SU-DHL-6 (cell line): ENCODE data around the gene C4B.

Source experiments
- H2AFZ ChIP-seq: fragments of 200-600 bp; sonication (generic); 2 replicates; pipeline ENCODE4 v1.6.1; 2014; ENCODE audit warnings: low read depth, mild to moderate bottlenecking, moderate library complexity, mixed read lengths, antibody characterized with exemption, low read length; ENCODE audit not compliant: severe bottlenecking
- H3F3A ChIP-seq: fragments of 200-600 bp; shearing (Covaris generic); 2 replicates; pipeline ENCODE4 v1.6.0; 2016; ENCODE audit warnings: antibody characterized with exemption, mild to moderate bottlenecking; ENCODE audit not compliant: insufficient read depth
- H3K27ac ChIP-seq: fragments of 200-600 bp; sonication (generic); 2 replicates; pipeline ENCODE4 v1.5.1; 2016; ENCODE audit warnings: low read depth, mild to moderate bottlenecking, low read length, moderate library complexity, mixed read lengths
- H3K27me3 ChIP-seq: fragments of 200-600 bp; sonication (generic), shearing (Covaris generic); 2 replicates; pipeline ENCODE4 v1.6.0; 2014; ENCODE audit warnings: mild to moderate bottlenecking, low read length
- H3K36me3 ChIP-seq: fragments of 200-600 bp; sonication (generic); 2 replicates; pipeline ENCODE4 v1.6.1; 2014; ENCODE audit warnings: mild to moderate bottlenecking, low read length, mixed read lengths
- H3K4me2 ChIP-seq: fragments of 300-600, 200-600 bp; shearing (Covaris generic), sonication (generic); 2 replicates; pipeline ENCODE4 v1.6.0; 2014; ENCODE audit warnings: low read length, low read depth, mild to moderate bottlenecking; ENCODE audit not compliant: poor library complexity, severe bottlenecking
- H3K4me3 ChIP-seq: fragments of 200-600 bp; sonication (generic); 2 replicates; pipeline ENCODE4 v1.5.1; 2014; ENCODE audit warnings: antibody characterized with exemption, low read length, mild to moderate bottlenecking, mixed read lengths; ENCODE audit not compliant: insufficient read depth, poor library complexity, severe bottlenecking
- H3K79me2 ChIP-seq: fragments of 200-600 bp; sonication (generic); 2 replicates; pipeline ENCODE4 v1.6.1; 2014; ENCODE audit warnings: mild to moderate bottlenecking, low read length, moderate library complexity; ENCODE audit not compliant: insufficient read depth
- H3K9ac ChIP-seq: fragments of 200-600 bp; sonication (generic); 2 replicates; pipeline ENCODE4 v1.7.0; 2014; ENCODE audit warnings: mild to moderate bottlenecking, low read length
- H3K9me2 ChIP-seq: fragments of 200-600 bp; sonication (generic); replicated peaks from 2 replicates; pipeline ENCODE4 v1.6.1; 2014; ENCODE audit warnings: low read length; ENCODE audit not compliant: insufficient read depth
- H3K9me3 ChIP-seq: fragments of 200-600 bp; sonication (generic); 2 replicates; pipeline ENCODE4 v1.6.1; 2014; ENCODE audit warnings: low read length, mixed read lengths; ENCODE audit not compliant: insufficient read depth
- H4K20me1 ChIP-seq: fragments of 200-600 bp; sonication (generic); 2 replicates; pipeline ENCODE4 v1.6.1; 2014; ENCODE audit warnings: low read depth, mild to moderate bottlenecking, antibody characterized with exemption, low read length, moderate library complexity, mixed read lengths
- CTCF ChIP-seq: fragments of 200-600 bp; sonication (generic); IDR thresholded peaks from one replicate; pipeline ENCODE4 v1.5.1; 2017; ENCODE audit warnings: antibody characterized with exemption, mild to moderate bottlenecking, low read length, moderate library complexity; ENCODE audit not compliant: insufficient read depth, poor library complexity, severe bottlenecking
- EZH2phosphoT487 ChIP-seq: fragments of 200-600 bp; sonication (generic), shearing (Covaris generic); conservative IDR thresholded peaks from 2 replicates; pipeline ENCODE4 v1.6.1; 2018; ENCODE audit warnings: mild to moderate bottlenecking, antibody characterized with exemption, low read length, moderate library complexity, mixed read lengths

C4B gene

GRCh38 chr6:32045811-32046449 lies 31.3 kb downstream of the C4B start:
- H3K36me3 ChIP-seq, result no peaks in the 10 kb centered on the region
- H2AFZ ChIP-seq, result no peak overlapping the region
- no peaks in the 10 kb centered on the region for H3F3A ChIP-seq
- no peak overlapping the region for H3K4me3 ChIP-seq
- no peak overlapping the region for H3K4me2 ChIP-seq
- H3K27ac ChIP-seq, result no peak overlapping the region
- no peak overlapping the region for H3K9ac ChIP-seq
- H3K79me2 ChIP-seq, result no peaks in the 10 kb centered on the region
- H3K9me3 ChIP-seq, result no peaks in the 10 kb centered on the region
- H3K9me2 ChIP-seq, result no peaks in the 10 kb centered on the region
- no peaks in the 10 kb centered on the region for H3K27me3 ChIP-seq
- TF ChIP-seq EZH2phosphoT487, result no peak
- TF ChIP-seq CTCF, result no peak
- no peaks in the 10 kb centered on the region for H4K20me1 ChIP-seq

GRCh38 chr6:32046450-32047083 lies 32.0 kb downstream of the C4B start:
- Histone ChIP-seq H3K9me3 (no peaks in the 10 kb centered on the region), H3K9me2 (no peaks in the 10 kb centered on the region), H3K36me3 (no peaks in the 10 kb centered on the region), H3K79me2 (no peaks in the 10 kb centered on the region), H3K9ac (no peak overlapping the region), H4K20me1 (no peaks in the 10 kb centered on the region), H3K27me3 (no peaks in the 10 kb centered on the region), H3K4me3 (no peak overlapping the region), H3F3A (no peaks in the 10 kb centered on the region), H2AFZ (no peak overlapping the region), H3K27ac (no peak overlapping the region), H3K4me2 (no peak overlapping the region)
- no peak for TF ChIP-seq EZH2phosphoT487
- TF ChIP-seq CTCF, result no peak

- Histone ChIP-seq H3K9me2 (no peaks in the 10 kb centered on the region), H3K4me2 (no peak overlapping the region), H3K9me3 (no peaks in the 10 kb centered on the region), H3K4me3 (no peak overlapping the region), H3K9ac (no peak overlapping the region), H3K36me3 (no peaks in the 10 kb centered on the region), H3K27me3 (no peaks in the 10 kb centered on the region), H3K27ac (no peak overlapping the region), H3F3A (no peaks in the 10 kb centered on the region), H2AFZ (no peak overlapping the region), H4K20me1 (no peaks in the 10 kb centered on the region), H3K79me2 (no peaks in the 10 kb centered on the region)
- TF ChIP-seq EZH2phosphoT487 (no peak), CTCF (no peak)
Observed at GRCh38 chr6:32047084-32047478, 32.5 kb downstream of the C4B start.
